ENCODE data around the gene VEGFA.

Gene VEGFA

GRCh38 chr6:43760210-43761168 is 9.5 kb upstream of the VEGFA start:
- peaks cover 3% of the 10 kb centered on the region for H3K27me3 Mint-ChIP-seq (ENCODE audit: low read depth)
- H3K36me3 Mint-ChIP-seq (ENCODE audit: low read depth), result no peaks in the 10 kb centered on the region
- no peaks in the 10 kb centered on the region for H3K9me3 Mint-ChIP-seq
- no peak overlapping the region for H3K4me3 Mint-ChIP-seq
- H3K4me1 Mint-ChIP-seq (ENCODE audit: low read depth), result peaks cover 6% of the 10 kb centered on the region
- H3K27ac Mint-ChIP-seq, result no peak overlapping the region

DNA sequence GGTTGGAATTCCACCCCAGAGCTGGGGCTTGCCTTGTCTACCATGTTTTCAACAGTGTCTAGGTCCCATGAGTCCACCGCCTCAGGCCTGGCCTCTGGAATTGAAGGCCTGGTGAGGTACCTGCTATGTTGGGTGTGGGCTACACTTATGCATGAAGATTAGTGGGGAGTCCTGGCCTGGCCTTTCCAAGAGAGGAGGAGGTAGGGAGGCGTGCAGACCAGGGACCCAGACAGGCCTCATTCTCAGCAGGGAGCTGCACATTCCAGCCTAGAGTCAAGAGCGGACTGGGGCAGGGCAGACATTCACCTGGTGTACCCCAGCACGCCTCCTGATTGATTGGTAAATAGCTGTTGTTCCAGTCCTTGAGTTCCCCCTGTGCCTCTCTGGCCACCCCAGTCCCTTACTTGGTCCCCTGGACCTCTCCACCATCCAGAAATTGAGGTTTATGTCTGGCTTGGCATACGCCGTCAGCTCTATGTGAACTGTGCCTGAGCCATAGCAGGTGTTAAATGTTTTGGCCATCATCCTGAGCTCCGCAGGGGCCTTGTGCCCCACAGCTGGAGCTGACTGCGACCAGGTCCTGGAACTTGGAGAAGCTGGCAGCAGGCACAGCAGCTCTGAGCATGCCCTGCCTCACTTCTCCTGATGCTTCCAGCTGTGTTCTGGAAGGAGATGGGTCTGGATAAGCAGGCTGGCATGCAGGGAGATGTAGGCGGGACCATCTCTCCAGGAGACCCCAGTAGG is 8.2 kb upstream of the VEGFA start:
- H3K4me1 Mint-ChIP-seq (ENCODE audit: low read depth), result peaks cover 6% of the 10 kb centered on the region
- peaks cover 3% of the 10 kb centered on the region for H3K27me3 Mint-ChIP-seq (ENCODE audit: low read depth)
- H3K9me3 Mint-ChIP-seq, result no peaks in the 10 kb centered on the region
- no peaks in the 10 kb centered on the region for H3K36me3 Mint-ChIP-seq (ENCODE audit: low read depth)
- no peak overlapping the region for H3K4me3 Mint-ChIP-seq
- no peak overlapping the region for H3K27ac Mint-ChIP-seq

DNA sequence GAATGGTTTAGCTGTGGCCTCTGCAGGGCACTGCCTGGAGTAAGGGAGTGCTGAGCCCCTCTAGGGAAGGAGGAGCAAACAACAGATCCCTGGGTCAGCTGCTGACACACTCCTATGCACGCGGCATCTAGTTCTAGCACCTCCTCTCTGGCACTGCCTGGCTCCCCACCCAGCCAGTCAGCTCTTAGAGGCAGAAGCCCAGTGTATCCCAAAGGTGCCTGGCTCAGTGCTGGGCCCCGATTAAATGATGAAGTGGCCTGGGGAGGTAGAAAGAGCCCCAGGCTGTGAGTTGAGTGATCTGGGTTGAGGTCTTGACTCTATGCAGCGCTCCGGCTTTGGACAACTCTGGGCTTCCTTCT is 7.6 kb upstream of the VEGFA start:
- H3K36me3 Mint-ChIP-seq (ENCODE audit: low read depth), result no peaks in the 10 kb centered on the region
- no peaks in the 10 kb centered on the region for H3K9me3 Mint-ChIP-seq
- H3K27me3 Mint-ChIP-seq (ENCODE audit: low read depth), result peaks cover 3% of the 10 kb centered on the region
- H3K4me3 Mint-ChIP-seq, result no peak overlapping the region
- peaks cover 6% of the 10 kb centered on the region for H3K4me1 Mint-ChIP-seq (ENCODE audit: low read depth)
- H3K27ac Mint-ChIP-seq, result no peak overlapping the region

GRCh38 chr6:43762966-43763695 is 6.9 kb upstream of the VEGFA start:
- H3K36me3 Mint-ChIP-seq (ENCODE audit: low read depth), result no peaks in the 10 kb centered on the region
- H3K9me3 Mint-ChIP-seq, result no peaks in the 10 kb centered on the region
- H3K27ac Mint-ChIP-seq, result no peak overlapping the region
- no peak overlapping the region for H3K4me3 Mint-ChIP-seq
- peaks cover 6% of the 10 kb centered on the region for H3K4me1 Mint-ChIP-seq (ENCODE audit: low read depth)
- H3K27me3 Mint-ChIP-seq (ENCODE audit: low read depth), result peaks cover 3% of the 10 kb centered on the region

GRCh38 chr6:43763812-43764522 is 6.0 kb upstream of the VEGFA start:
- H3K9me3 Mint-ChIP-seq, result no peaks in the 10 kb centered on the region
- H3K36me3 Mint-ChIP-seq (ENCODE audit: low read depth), result no peaks in the 10 kb centered on the region
- peaks cover 3% of the 10 kb centered on the region for H3K27me3 Mint-ChIP-seq (ENCODE audit: low read depth)
- no peak overlapping the region for H3K27ac Mint-ChIP-seq
- H3K4me3 Mint-ChIP-seq, result no peak overlapping the region
- H3K4me1 Mint-ChIP-seq (ENCODE audit: low read depth), result peaks cover 3% of the 10 kb centered on the region

- peaks cover 3% of the 10 kb centered on the region for H3K27me3 Mint-ChIP-seq (ENCODE audit: low read depth)
- H3K36me3 Mint-ChIP-seq (ENCODE audit: low read depth), result no peaks in the 10 kb centered on the region
- no peak overlapping the region for H3K4me3 Mint-ChIP-seq
- H3K27ac Mint-ChIP-seq, result no peak overlapping the region
- no peaks in the 10 kb centered on the region for H3K9me3 Mint-ChIP-seq
- H3K4me1 Mint-ChIP-seq (ENCODE audit: low read depth), result peaks cover 8% of the 10 kb centered on the region
Measured at GRCh38 chr6:43764772-43765171, 5.2 kb upstream of the VEGFA start.

DNA sequence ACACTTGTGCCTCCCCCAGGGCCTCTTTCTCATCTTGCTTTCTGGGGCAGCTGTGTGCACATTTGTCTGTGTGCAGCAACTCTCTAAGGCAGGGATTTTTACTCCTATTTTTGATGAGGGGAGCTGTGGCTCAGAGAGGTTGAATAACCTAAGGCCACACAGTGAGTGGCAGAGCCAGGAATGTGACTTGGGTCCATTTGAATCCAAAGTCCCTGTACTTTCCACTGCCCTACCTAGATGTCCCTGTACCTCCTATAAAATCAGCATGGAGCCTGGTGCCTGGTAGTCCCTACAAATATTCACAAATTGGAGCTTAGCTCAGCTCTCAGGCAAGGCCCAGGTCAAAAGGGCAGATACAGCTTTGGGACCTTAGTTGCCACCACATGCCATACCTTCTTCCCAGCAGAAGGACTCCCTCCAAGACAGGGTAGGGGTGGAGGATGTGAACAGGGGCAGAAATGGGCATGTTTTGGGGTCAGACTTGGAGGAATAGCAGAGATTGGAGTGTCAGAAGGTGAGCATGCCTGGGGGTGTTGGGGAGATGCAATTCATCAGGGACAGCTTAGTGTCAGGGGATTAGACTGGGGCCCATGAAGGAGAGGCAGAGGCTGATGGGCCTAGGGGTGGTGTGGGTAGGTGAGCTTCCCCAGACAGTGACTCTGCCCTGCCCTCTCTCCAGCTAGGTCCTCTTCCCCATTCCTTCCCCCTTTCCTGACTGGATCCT is 4.1 kb upstream of the VEGFA start:
- H3K4me3 Mint-ChIP-seq, result no peak overlapping the region
- H3K36me3 Mint-ChIP-seq (ENCODE audit: low read depth), result no peaks in the 10 kb centered on the region
- peaks cover 10% of the 10 kb centered on the region for H3K4me1 Mint-ChIP-seq (ENCODE audit: low read depth)
- H3K27me3 Mint-ChIP-seq (ENCODE audit: low read depth), result peaks cover under 1% of the 10 kb centered on the region
- no peak overlapping the region for H3K27ac Mint-ChIP-seq
- no peaks in the 10 kb centered on the region for H3K9me3 Mint-ChIP-seq

DNA sequence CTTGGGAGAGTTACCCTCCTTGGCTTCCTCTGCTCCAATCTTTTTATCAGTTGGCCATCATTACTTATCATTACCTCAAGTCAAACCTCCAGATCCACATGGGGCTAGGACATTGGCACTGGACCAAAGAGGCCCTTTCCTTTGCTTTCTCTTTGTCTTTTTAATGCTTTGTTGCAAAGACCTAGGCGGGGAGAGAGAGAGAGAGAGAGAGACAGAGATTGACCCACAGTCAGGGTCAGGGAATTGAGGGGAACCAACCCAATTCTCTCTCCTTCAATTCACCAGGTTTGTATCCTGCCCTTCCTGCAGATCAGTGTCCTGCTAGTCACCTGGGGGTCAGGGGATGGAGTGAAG is 3.5 kb upstream of the VEGFA start:
- H3K4me3 Mint-ChIP-seq, result no peak overlapping the region
- no peaks in the 10 kb centered on the region for H3K27me3 Mint-ChIP-seq (ENCODE audit: low read depth)
- no peak overlapping the region for H3K27ac Mint-ChIP-seq
- H3K4me1 Mint-ChIP-seq (ENCODE audit: low read depth), result peaks cover 10% of the 10 kb centered on the region
- H3K36me3 Mint-ChIP-seq (ENCODE audit: low read depth), result no peaks in the 10 kb centered on the region
- no peaks in the 10 kb centered on the region for H3K9me3 Mint-ChIP-seq

DNA sequence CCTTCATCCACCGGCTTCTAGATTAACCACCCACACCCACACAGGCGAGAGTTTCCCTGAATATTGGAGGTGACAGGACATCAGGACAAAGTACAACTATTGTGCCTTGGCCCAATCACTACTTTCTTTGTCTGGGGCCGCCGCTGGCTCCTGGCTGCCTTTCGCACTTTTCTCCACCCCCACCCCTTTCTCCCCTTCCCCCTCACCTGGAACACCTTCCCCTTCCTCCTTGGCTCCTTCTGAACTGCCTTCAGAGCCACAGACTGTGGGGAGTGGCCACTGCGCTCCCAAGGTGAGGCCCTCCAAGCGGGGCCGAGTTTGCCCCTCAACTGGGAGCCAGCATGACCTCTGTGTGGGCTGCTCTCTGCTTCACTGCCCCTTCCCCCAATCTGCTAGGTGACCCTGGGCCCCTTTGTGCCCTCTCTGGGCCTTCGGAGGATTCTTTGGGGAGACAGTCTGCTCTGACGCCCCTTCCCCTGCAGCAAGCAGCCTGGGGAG is 3.0 kb upstream of the VEGFA start:
- Mint-ChIP-seq H3K4me1 (ENCODE audit: low read depth) (peaks cover 10% of the 10 kb centered on the region), H3K36me3 (ENCODE audit: low read depth) (no peaks in the 10 kb centered on the region), H3K27me3 (ENCODE audit: low read depth) (no peaks in the 10 kb centered on the region), H3K4me3 (no peak overlapping the region), H3K9me3 (no peaks in the 10 kb centered on the region), H3K27ac (no peak overlapping the region)

DNA sequence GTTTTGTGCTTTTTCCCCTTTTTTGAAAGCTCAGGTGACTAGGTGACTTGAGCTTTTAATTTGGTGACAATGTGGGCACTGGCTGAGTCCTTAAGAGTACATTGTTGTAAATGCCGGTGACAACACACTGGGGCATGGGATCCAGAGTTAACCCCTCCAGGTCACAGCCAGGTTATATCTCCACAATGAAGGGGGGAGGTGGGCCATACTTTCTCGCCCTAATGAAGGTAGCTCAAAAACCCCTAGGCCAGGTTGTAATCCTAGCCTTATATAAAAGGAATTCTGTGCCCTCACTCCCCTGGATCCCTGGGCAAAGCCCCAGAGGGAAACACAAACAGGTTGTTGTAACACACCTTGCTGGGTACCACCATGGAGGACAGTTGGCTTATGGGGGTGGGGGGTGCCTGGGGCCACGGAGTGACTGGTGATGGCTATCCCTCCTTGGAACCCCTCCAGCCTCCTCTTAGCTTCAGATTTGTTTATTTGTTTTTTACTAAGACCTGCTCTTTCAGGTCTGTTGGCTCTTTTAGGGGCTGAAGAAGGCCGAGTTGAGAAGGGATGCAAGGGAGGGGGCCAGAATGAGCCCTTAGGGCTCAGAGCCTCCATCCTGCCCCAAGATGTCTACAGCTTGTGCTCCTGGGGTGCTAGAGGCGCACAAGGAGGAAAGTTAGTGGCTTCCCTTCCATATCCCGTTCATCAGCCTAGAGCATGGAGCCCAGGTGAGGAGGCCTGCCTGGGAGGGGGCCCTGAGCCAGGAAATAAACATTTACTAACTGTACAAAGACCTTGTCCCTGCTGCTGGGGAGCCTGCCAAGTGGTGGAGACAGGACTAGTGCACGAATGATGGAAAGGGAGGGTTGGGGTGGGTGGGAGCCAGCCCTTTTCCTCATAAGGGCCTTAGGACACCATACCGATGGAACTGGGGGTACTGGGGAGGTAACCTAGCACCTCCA is 2.2 kb upstream of the VEGFA start:
- Mint-ChIP-seq H3K4me3 (no peak overlapping the region), H3K27ac (no peak overlapping the region), H3K9me3 (no peaks in the 10 kb centered on the region)

DNA sequence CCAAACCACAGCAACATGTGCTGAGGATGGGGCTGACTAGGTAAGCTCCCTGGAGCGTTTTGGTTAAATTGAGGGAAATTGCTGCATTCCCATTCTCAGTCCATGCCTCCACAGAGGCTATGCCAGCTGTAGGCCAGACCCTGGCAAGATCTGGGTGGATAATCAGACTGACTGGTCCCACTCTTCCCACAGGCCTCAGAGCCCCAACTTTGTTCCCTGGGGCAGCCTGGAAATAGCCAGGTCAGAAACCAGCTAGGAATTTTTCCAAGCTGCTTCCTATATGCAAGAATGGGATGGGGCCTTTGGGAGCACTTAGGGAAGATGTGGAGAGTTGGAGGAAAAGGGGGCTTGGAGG is 1.5 kb upstream of the VEGFA start:
- Mint-ChIP-seq H3K4me1 (ENCODE audit: low read depth) (peaks cover 20% of the 10 kb centered on the region), H3K27ac (no peak overlapping the region), H3K36me3 (ENCODE audit: low read depth) (no peaks in the 10 kb centered on the region), H3K27me3 (ENCODE audit: low read depth) (no peaks in the 10 kb centered on the region), H3K9me3 (no peaks in the 10 kb centered on the region), H3K4me3 (no peak overlapping the region)

More for the DNA sequence above, 2.2 kb upstream of the VEGFA start:
- Mint-ChIP-seq H3K4me1 (ENCODE audit: low read depth) (peaks cover 15% of the 10 kb centered on the region), H3K36me3 (ENCODE audit: low read depth) (no peaks in the 10 kb centered on the region), H3K27me3 (ENCODE audit: low read depth) (no peaks in the 10 kb centered on the region)

- no peaks in the 10 kb centered on the region for H3K27me3 Mint-ChIP-seq (ENCODE audit: low read depth)
- peak overlapping the region; percentile 98 for H3K4me3 Mint-ChIP-seq
- H3K4me1 Mint-ChIP-seq (ENCODE audit: low read depth), result peaks cover 24% of the 10 kb centered on the region
- no peaks in the 10 kb centered on the region for H3K36me3 Mint-ChIP-seq (ENCODE audit: low read depth)
- no peaks in the 10 kb centered on the region for H3K9me3 Mint-ChIP-seq
- peak overlapping the region; percentile 89 for H3K27ac Mint-ChIP-seq
Measured at GRCh38 chr6:43768983-43769525, 957 bp upstream of the VEGFA start.

Data from T-helper 1 cell treated with Interleukin-12 subunit alpha and Interleukin-12 subunit beta and Interleukin-4 antibody, amounts not matched to agents 30 μg/mL and 1 μg/mL, for 36 hours (primary cell).